NB4 (cell line): ENCODE measurements around the gene OR10A4.

ENCODE experiments used
- CTCF ChIP-seq: IDR thresholded peaks from one replicate; pipeline ENCODE4 v1.5.1; 2012; ENCODE audit warnings: low read depth, low read length
- POLR2A ChIP-seq: IDR thresholded peaks from 2 replicates; pipeline ENCODE4 v1.6.1; 2011; ENCODE audit warnings: mild to moderate bottlenecking; ENCODE audit not compliant: insufficient read length; ENCODE audit errors: extremely low read depth

- no peak for TF ChIP-seq POLR2A
- TF ChIP-seq CTCF, result no peak
Measured at GRCh38 chr11:6911378-6911777, 35.0 kb downstream of the OR10A4 start.
